Natural killer cell (primary cell): ENCODE results near the gene AGTRAP. TPM values are rescaled to one million over a fixed set of nuclear protein-coding genes. Genes with fewer than 3 reads are reported as not detected.

Source experiments
- ATAC-seq, 3 donors: fragments of 150-1000 bp in 2 of 3; fragments of 200-7000 bp in 1 of 3; cut with Tn5 transposase; 1 replicate in 1 of 3; 2 replicates in 2 of 3; pipeline ENCODE4 v1.10.0; 2021; ENCODE audit warnings: mild to moderate bottlenecking in 2 of 3, moderate library complexity in 2 of 3
- DNase-seq, 2 donors: peaks; one replicate each; pipeline versions ENCODE4 v3.0.0 to v3.0.0-alpha.2; 2013 to 2021; ENCODE audit warnings: mixed read lengths in 1 of 2
- H3K27ac ChIP-seq: one replicate; pipeline ENCODE4 v1.5.1; 2013; ENCODE audit warnings: mild to moderate bottlenecking, low read length
- H3K27me3 ChIP-seq: one replicate; pipeline ENCODE4 v1.6.1; 2013; ENCODE audit warnings: low read length; ENCODE audit not compliant: control insufficient read depth, insufficient read depth
- H3K36me3 ChIP-seq: one replicate; pipeline ENCODE4 v1.6.1; 2013; ENCODE audit warnings: low read length; ENCODE audit not compliant: control insufficient read depth, insufficient read depth
- H3K4me1 ChIP-seq: one replicate; pipeline ENCODE4 v1.6.1; 2013; ENCODE audit warnings: low read length; ENCODE audit not compliant: control insufficient read depth, insufficient read depth
- H3K4me3 ChIP-seq: one replicate; pipeline ENCODE4 v1.5.1; 2013; ENCODE audit warnings: low read length
- H3K9me3 ChIP-seq: one replicate; pipeline ENCODE4 v1.6.1; 2013; ENCODE audit warnings: low read length; ENCODE audit not compliant: control insufficient read depth, insufficient read depth
- H3K27ac Mint-ChIP-seq, 2 donors: one replicate each; pipeline ENCODE4 v1.8.0; 2022; ENCODE audit warnings: mild to moderate bottlenecking in 2 of 2, mixed read lengths in 2 of 2, moderate library complexity in 1 of 2
- H3K27me3 Mint-ChIP-seq, 2 donors: one replicate each; pipeline ENCODE4 v1.8.0; 2022; ENCODE audit warnings: low read depth in 2 of 2, mixed read lengths in 2 of 2
- H3K36me3 Mint-ChIP-seq: one replicate; pipeline ENCODE4 v1.8.0; 2022; ENCODE audit warnings: mixed read lengths
- H3K4me1 Mint-ChIP-seq, 2 donors: one replicate each; pipeline ENCODE4 v1.8.0; 2022; ENCODE audit warnings: mixed read lengths in 2 of 2
- H3K4me3 Mint-ChIP-seq: one replicate; pipeline ENCODE4 v1.8.0; 2022; ENCODE audit warnings: mild to moderate bottlenecking, moderate library complexity, mixed read lengths
- H3K9me3 Mint-ChIP-seq, 2 donors: one replicate each; pipeline ENCODE4 v1.8.0; 2022; ENCODE audit warnings: mixed read lengths in 2 of 2
- WGBS: methylation state at CpG from one replicate; pipeline ENCODE4 v1.1.7; 2013; ENCODE audit warnings: missing lambda C conversion rate; ENCODE audit not compliant: insufficient coverage; 5-methylcytosine and 5-hydroxymethylcytosine counted together
- intact Hi-C: fragments of 100-400 bp; cut with micrococcal nuclease; formaldehyde crosslinking; loops from one replicate; pipeline ENCODE4 v1.14.2; 2022
- total RNA-seq, 4 donors: library from RNA; stranded (reverse); fragments of 120-200 nt in 1 of 4; gene quantifications; one replicate each; pipeline versions ENCODE4 v1.2.3 to v1.2.4, GENCODE V29; 2013 to 2022
- TF ChIP-seq, protein P1 (sequence below): fragments of 200-600 bp; IDR thresholded peaks from one replicate; pipeline ENCODE4 v1.8.0; 2022; ENCODE audit warnings: antibody characterized with exemption

The AGTRAP gene
- total RNA-seq, 3 donors from 2014 or later (not counting 1 experiment from before 2014, with no cell fraction given): 94.6 to 122 (median 104) TPM

DNA sequence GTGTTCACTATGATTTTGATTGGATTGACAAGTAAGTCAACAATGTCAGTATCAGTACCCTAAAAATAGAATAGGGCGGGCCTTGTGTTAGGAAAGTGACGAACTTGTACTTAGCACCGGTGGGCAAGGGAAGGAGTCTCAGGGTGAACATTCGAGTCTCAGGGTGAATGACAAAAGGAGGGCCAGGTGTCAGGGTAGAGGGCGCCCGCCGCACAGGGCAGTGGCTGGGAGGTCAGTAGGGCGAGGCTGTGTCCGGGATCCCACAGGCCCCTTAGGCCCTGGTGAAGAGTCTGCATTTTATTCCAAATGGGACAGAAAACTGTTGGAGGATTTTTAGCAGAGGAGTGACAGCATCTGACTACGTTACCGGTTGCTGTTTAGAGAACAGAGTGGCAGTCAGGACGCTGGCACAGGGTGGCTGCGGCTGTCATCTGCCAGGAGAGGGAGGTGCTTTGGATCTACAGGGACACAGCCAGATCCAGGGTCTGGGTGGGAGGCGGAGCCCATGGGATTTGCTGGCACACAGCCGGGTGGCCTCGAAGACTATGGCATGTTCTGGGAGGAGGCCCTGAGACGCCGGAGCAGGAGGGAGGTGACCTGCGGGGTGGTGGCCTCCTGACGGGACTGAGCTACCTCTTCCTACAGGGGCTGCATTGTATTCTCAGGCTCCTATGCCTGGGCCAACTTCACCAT is 11.0 kb downstream of the AGTRAP start:
- intact Hi-C loops: no loop called here
- no peak overlapping the region for H3K4me3 Mint-ChIP-seq
- H3K4me1 Mint-ChIP-seq: peaks cover 43 to 53% of the 10 kb centered on the region in 2 donors
- H3K9me3 Mint-ChIP-seq: no peaks in the 10 kb centered on the region
- whole genome bisulfite sequencing: 90% methylated on average over 20 of the region's 20 CpGs
- peak overlapping the region; percentile 30 to 47 for H3K27ac Mint-ChIP-seq
- Histone ChIP-seq H3K27me3 (no peaks in the 10 kb centered on the region), H3K27ac (no peak overlapping the region), H3K36me3 (peaks cover 41% of the 10 kb centered on the region), H3K4me3 (no peak overlapping the region), H3K9me3 (no peaks in the 10 kb centered on the region), H3K4me1 (peaks cover 30% of the 10 kb centered on the region)
- H3K36me3 Mint-ChIP-seq: peaks cover 13% of the 10 kb centered on the region
- H3K27me3 Mint-ChIP-seq: no peaks in the 10 kb centered on the region
- ATAC-seq (no peak), DNase-seq (no peak)
- TF ChIP-seq, protein P1, sequence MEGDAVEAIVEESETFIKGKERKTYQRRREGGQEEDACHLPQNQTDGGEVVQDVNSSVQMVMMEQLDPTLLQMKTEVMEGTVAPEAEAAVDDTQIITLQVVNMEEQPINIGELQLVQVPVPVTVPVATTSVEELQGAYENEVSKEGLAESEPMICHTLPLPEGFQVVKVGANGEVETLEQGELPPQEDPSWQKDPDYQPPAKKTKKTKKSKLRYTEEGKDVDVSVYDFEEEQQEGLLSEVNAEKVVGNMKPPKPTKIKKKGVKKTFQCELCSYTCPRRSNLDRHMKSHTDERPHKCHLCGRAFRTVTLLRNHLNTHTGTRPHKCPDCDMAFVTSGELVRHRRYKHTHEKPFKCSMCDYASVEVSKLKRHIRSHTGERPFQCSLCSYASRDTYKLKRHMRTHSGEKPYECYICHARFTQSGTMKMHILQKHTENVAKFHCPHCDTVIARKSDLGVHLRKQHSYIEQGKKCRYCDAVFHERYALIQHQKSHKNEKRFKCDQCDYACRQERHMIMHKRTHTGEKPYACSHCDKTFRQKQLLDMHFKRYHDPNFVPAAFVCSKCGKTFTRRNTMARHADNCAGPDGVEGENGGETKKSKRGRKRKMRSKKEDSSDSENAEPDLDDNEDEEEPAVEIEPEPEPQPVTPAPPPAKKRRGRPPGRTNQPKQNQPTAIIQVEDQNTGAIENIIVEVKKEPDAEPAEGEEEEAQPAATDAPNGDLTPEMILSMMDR: no peak

DNA sequence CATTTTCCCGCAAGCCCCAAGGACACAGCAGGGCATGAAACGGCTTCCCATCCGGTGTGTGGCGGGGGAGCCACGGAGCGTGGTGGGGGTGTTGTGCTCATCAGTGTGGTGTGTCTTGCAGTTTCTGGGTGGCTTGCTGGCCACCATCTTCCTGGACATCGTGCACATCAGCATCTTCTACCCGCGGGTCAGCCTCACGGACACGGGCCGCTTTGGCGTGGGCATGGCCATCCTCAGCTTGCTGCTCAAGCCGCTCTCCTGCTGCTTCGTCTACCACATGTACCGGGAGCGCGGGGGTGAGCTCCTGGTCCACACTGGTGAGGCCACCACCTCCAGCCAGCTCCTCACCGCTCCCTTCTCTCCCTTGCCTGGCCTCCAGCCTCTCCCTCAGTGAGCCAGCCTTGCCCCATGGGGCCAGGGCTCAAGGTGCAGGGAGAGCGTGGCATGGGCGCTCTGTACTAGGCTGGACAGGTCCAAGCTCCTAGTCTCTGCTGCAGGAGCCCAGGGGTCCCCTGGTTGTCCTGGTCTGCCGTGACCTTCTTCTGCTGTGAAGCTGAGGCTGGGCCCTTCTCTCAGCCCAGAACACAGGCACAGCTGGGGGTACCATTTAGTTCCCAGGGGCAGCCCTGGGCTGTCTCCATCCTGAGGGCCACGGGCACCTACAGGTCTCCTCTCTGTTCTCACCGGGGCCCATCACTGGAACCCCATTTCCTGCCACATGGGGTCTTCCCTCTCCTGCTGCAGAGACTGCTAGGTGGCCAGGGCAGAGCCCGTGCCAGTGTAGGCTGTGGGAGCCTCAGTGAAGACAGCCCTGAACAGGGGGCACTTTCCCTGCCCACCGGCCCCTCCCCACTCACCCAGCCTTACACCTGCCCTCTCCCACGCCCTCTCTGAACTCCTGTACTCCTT is 12.6 kb downstream of the AGTRAP start:
- peaks cover 13% of the 10 kb centered on the region for H3K36me3 Mint-ChIP-seq
- H3K4me1 ChIP-seq: peaks cover 17% of the 10 kb centered on the region

DNA sequence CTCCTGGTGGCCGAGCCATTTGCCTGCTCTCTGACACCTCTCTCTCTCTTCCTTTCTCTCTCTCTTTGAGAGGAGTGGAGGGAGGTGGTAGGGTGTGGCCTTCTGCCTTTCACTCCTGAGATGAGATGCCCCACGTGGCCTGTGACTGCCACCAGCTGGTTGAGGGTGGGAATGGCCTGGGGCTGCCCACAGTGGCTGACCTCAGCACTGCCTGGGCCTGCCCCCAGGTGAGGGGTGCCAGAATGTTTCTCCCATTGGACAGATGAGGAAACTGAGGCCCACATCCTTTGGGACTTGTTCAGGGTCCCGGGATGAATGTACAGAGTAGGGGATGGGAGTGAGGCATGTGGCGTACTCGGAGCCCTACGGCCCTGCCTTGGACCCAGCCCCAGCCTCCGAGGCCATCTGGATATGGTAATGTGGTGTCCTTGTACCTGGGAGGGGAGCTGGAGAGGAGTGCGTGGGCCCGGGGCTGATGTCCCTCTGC is 13.3 kb downstream of the AGTRAP start:
- Histone ChIP-seq H3K4me1 (peaks cover 21% of the 10 kb centered on the region), H3K9me3 (no peaks in the 10 kb centered on the region), H3K27ac (no peak overlapping the region), H3K4me3 (no peak overlapping the region), H3K27me3 (no peaks in the 10 kb centered on the region), H3K36me3 (peaks cover 41% of the 10 kb centered on the region)
- peak overlapping the region; percentile 49 for H3K4me3 Mint-ChIP-seq
- intact Hi-C loops: no loop called here
- no peaks in the 10 kb centered on the region for H3K9me3 Mint-ChIP-seq
- TF ChIP-seq, protein P1: peak; percentile 43
- no peaks in the 10 kb centered on the region for H3K27me3 Mint-ChIP-seq
- peaks cover 35 to 51% of the 10 kb centered on the region in 2 donors for H3K4me1 Mint-ChIP-seq
- H3K36me3 Mint-ChIP-seq: peaks cover 13% of the 10 kb centered on the region
- 89% methylated on average over 8 of the region's 9 CpGs for WGBS
- DNase-seq: peak; percentile 43 to 45
- peak; percentile 88 to 96 (median 94) for ATAC-seq
- peak overlapping the region; percentile 57 to 88 for H3K27ac Mint-ChIP-seq

More for the DNA sequence above, 12.6 kb downstream of the AGTRAP start:
- no peak for DNase-seq
- H3K27ac Mint-ChIP-seq: peak overlapping the region; percentile 57 to 88
- TF ChIP-seq, protein P1: no peak
- Histone ChIP-seq H3K27ac (no peak overlapping the region), H3K9me3 (no peaks in the 10 kb centered on the region), H3K27me3 (no peaks in the 10 kb centered on the region), H3K4me3 (no peak overlapping the region), H3K36me3 (peaks cover 41% of the 10 kb centered on the region)
- intact Hi-C loops: no loop called here
- H3K4me1 Mint-ChIP-seq: peaks cover 35 to 48% of the 10 kb centered on the region in 2 donors
- ATAC-seq: peak; percentile 13 to 40 (median 37)
- H3K27me3 Mint-ChIP-seq: no peaks in the 10 kb centered on the region
- H3K4me3 Mint-ChIP-seq: peak overlapping the region; percentile 49
- 88% methylated on average over 27 of the region's 27 CpGs for WGBS
- H3K9me3 Mint-ChIP-seq: no peaks in the 10 kb centered on the region
